K562 (cell line): ENCODE results near the gene AKT3. TPM values are rescaled to one million over a fixed set of nuclear protein-coding genes. Genes with fewer than 3 reads are reported as not detected.

Source experiments
- ATAC-seq: fragments of 200-7000 bp; cut with Tn5 transposase; 3 replicates; pipeline ENCODE4 v1.9.1; 2020; ENCODE audit warnings: moderate library complexity
- BruUV-seq: library from RNA; stranded (reverse); fragments of 400-500 nt; replicated peaks from 2 replicates; lab custom pipeline; 2021; lab: Mats Ljungman, UMichigan
- CTCF ChIA-PET: fragments of 300-600 bp; formaldehyde crosslinking; extraction: SDS; loops from one replicate; lab custom pipeline; 2021; ENCODE audit warnings: low intra/inter-chr PET ratio; lab: Yijun Ruan, JAX
- POLR2A ChIA-PET: fragments of 300-600, 350-650 bp; sonication (Branson Sonifier 250); formaldehyde crosslinking; extraction: SDS; loops from one replicate; lab custom pipeline; 2021; ENCODE audit warnings: antibody characterized with exemption, inconsistent platforms; lab: Yijun Ruan, JAX
- DNase-seq, 4 experiments: peaks; one replicate each; pipeline versions ENCODE4 v3.0.0 to v3.0.0-alpha.2; 2011 to 2018; ENCODE audit warnings: low spot score in 3 of 4, mixed read lengths in 3 of 4; ENCODE audit errors: extremely low read depth in 1 of 4
- FAIRE-seq: peaks from 2 replicates; lab custom pipeline; 2011; peaks lifted over from hg19 to GRCh38; lab: Jason Lieb, UNC
- H2AFZ ChIP-seq: 2 replicates; pipeline ENCODE4 v1.6.0; 2011; ENCODE audit warnings: low read depth, low read length, control low read depth, inconsistent platforms
- H3K27ac ChIP-seq: fragments of 200-600 bp; 3 replicates; pipeline ENCODE4 v1.8.0; 2011; ENCODE audit warnings: low read depth, mild to moderate bottlenecking, control low read depth, inconsistent platforms, low read length, moderate library complexity, mixed read lengths; ENCODE audit errors: extremely low read depth
- H3K27me3 ChIP-seq, 2 experiments: fragments of 300-600 bp in 1 of 2; 2 replicates in 1 of 2; 3 replicates in 1 of 2; pipeline versions ENCODE4 v1.6.0 to v1.8.0; 2011; ENCODE audit warnings: inconsistent platforms in 2 of 2, low read length in 2 of 2, mild to moderate bottlenecking in 1 of 2, mixed read lengths in 1 of 2, moderate library complexity in 1 of 2; ENCODE audit not compliant: control insufficient read depth in 2 of 2, insufficient read depth in 2 of 2
- H3K36me3 ChIP-seq: fragments of 300-600 bp; 3 replicates; pipeline ENCODE4 v1.8.0; 2011; ENCODE audit warnings: mild to moderate bottlenecking, low read length, inconsistent platforms; ENCODE audit not compliant: control insufficient read depth, insufficient read depth
- H3K4me1 ChIP-seq, 2 experiments: fragments of 200-600 bp in 1 of 2; replicated peaks in 1 of 2; 2 replicates in 1 of 2; 3 replicates in 1 of 2; pipeline versions ENCODE4 v1.5.1 to v1.8.0; 2011; ENCODE audit warnings: inconsistent platforms in 2 of 2, low read length in 2 of 2, mild to moderate bottlenecking in 1 of 2, mixed read lengths in 1 of 2, moderate library complexity in 1 of 2; ENCODE audit not compliant: control insufficient read depth in 2 of 2, insufficient read depth in 2 of 2
- H3K4me2 ChIP-seq: 2 replicates; pipeline ENCODE4 v1.6.1; 2011; ENCODE audit warnings: low read length, control low read depth, inconsistent platforms, mixed read lengths; ENCODE audit not compliant: insufficient read depth
- H3K4me3 ChIP-seq: fragments of 200-600 bp; sonication (generic), shearing (Covaris generic); 2 replicates; pipeline ENCODE4 v1.5.1; 2016; ENCODE audit warnings: control low read depth, inconsistent platforms
- H3K79me2 ChIP-seq: fragments of 200-600 bp; 3 replicates; pipeline ENCODE4 v1.8.0; 2011; ENCODE audit warnings: low read length, inconsistent platforms; ENCODE audit not compliant: control insufficient read depth, insufficient read depth
- H3K9ac ChIP-seq, 2 experiments: 2 replicates each; pipeline versions ENCODE4 v1.6.0 to v1.6.1; 2011; ENCODE audit warnings: low read depth in 2 of 2, low read length in 2 of 2, control low read depth in 1 of 2, inconsistent platforms in 1 of 2, mild to moderate bottlenecking in 1 of 2, mixed read lengths in 1 of 2; ENCODE audit not compliant: insufficient read depth in 1 of 2
- H3K9me1 ChIP-seq: one replicate; pipeline ENCODE4 v1.6.0; 2011; ENCODE audit warnings: inconsistent platforms, mild to moderate bottlenecking, low read length, moderate library complexity; ENCODE audit not compliant: control insufficient read depth, insufficient read depth
- H3K9me3 ChIP-seq: replicated peaks from 2 replicates; pipeline ENCODE4 v1.5.1; 2011; ENCODE audit warnings: low read depth, low read length, inconsistent platforms; ENCODE audit not compliant: control insufficient read depth, insufficient read depth
- H4K20me1 ChIP-seq: replicated peaks from 2 replicates; pipeline ENCODE4 v1.6.1; 2011; ENCODE audit warnings: low read length, inconsistent platforms, mixed read lengths; ENCODE audit not compliant: control insufficient read depth, insufficient read depth
- AFF4 ChIP-seq: sonication (generic); formaldehyde crosslinking; IDR thresholded peaks from 2 replicates; pipeline ENCODE4 v1.8.0; 2023; ENCODE audit warnings: mild to moderate bottlenecking, missing genetic modification reagents
- ATF7 ChIP-seq: fragments of 450-650 bp; IDR thresholded peaks from 2 replicates; pipeline ENCODE4 v1.7.1; 2014; ENCODE audit warnings: mild to moderate bottlenecking, moderate library complexity
- DACH1 ChIP-seq: fragments of 450-650 bp; IDR thresholded peaks from 2 replicates; pipeline ENCODE4 v1.6.1; 2018; ENCODE audit not compliant: partially characterized antibody
- ELK3 ChIP-seq: fragments of 450-650 bp; formaldehyde crosslinking; IDR thresholded peaks from 2 replicates; pipeline ENCODE4 v1.4.0; 2020; ENCODE audit warnings: mild to moderate bottlenecking
- EWSR1 ChIP-seq: fragments of 450-650 bp; IDR thresholded peaks from 2 replicates; pipeline ENCODE4 v1.6.1; 2018; ENCODE audit warnings: borderline replicate concordance, mild to moderate bottlenecking, low read depth, moderate library complexity; ENCODE audit not compliant: partially characterized antibody
- FOXP1 ChIP-seq: sonication (generic); formaldehyde crosslinking; IDR thresholded peaks from 2 replicates; pipeline ENCODE4 v1.8.0; 2022; ENCODE audit warnings: mild to moderate bottlenecking, missing genetic modification reagents
- GABPB1 ChIP-seq: sonication (generic); formaldehyde crosslinking; IDR thresholded peaks from 2 replicates; pipeline ENCODE4 v1.8.0; 2022; ENCODE audit warnings: mild to moderate bottlenecking, missing genetic modification reagents
- HMG20A ChIP-seq: fragments of 450-650 bp; formaldehyde crosslinking; conservative IDR thresholded peaks from 2 replicates; pipeline ENCODE4 v1.4.0; 2020; ENCODE audit warnings: mild to moderate bottlenecking, mixed read lengths
- KLF6 ChIP-seq: fragments of 250-450 bp; sonication (Bioruptor Pico); IDR thresholded peaks from 2 replicates; pipeline ENCODE4 v1.4.0; 2020; ENCODE audit warnings: mild to moderate bottlenecking, moderate library complexity, borderline replicate concordance
- NR2C2 ChIP-seq, 2 experiments: fragments of 200-800 bp in 1 of 2; sonication (Bioruptor generic) in 1 of 2; sonication (generic) in 1 of 2; formaldehyde crosslinking in 1 of 2; IDR thresholded peaks; 2 replicates each; pipeline versions ENCODE4 v1.6.1 to v1.8.0; 2016 to 2022; ENCODE audit warnings: mild to moderate bottlenecking in 1 of 2, missing compliant biosample characterization in 1 of 2, missing genetic modification characterization in 1 of 2, missing genetic modification reagents in 1 of 2
- NR4A1 ChIP-seq, 2 experiments: fragments of 250-450 bp in 1 of 2; fragments of 450-650 bp in 1 of 2; sonication (Bioruptor Pico) in 1 of 2; IDR thresholded peaks; 2 replicates each; pipeline versions ENCODE4 v1.4.0 to v1.6.1; 2016 to 2020; ENCODE audit warnings: mild to moderate bottlenecking in 2 of 2, missing compliant biosample characterization in 1 of 2, missing genetic modification characterization in 1 of 2, moderate library complexity in 1 of 2
- PYGO2 ChIP-seq: fragments of 450-650 bp; IDR thresholded peaks from 2 replicates; pipeline ENCODE4 v1.6.1; 2016; ENCODE audit warnings: mild to moderate bottlenecking, missing genetic modification characterization, moderate library complexity, missing compliant biosample characterization
- SNRNP70 ChIP-seq: fragments of 200-400 bp; formaldehyde crosslinking; optimal IDR thresholded peaks from 2 replicates; pipeline ENCODE3; 2017; ENCODE audit warnings: low read depth, low read length
- ZC3H8 ChIP-seq: fragments of 450-650 bp; IDR thresholded peaks from 2 replicates; pipeline ENCODE4 v1.6.1; 2017
- ZEB2 ChIP-seq: fragments of 450-650 bp; IDR thresholded peaks from 2 replicates; pipeline ENCODE4 v1.6.1; 2016
- ZNF655 ChIP-seq: fragments of 250-450 bp; sonication (Bioruptor Pico); IDR thresholded peaks from 2 replicates; pipeline ENCODE4 v1.5.0; 2021
- WGBS: fragments of 100-300 bp; shearing (Covaris generic); methylation state at CpG from one replicate; pipeline ENCODE4 v1.1.6; 2016; ENCODE audit warnings: low coverage, mixed read lengths; ENCODE audit not compliant: insufficient coverage; ENCODE audit errors: missing lambda C conversion rate; 5-methylcytosine and 5-hydroxymethylcytosine counted together
- in situ Hi-C: fragments of 300-500 bp; cut with MboI; formaldehyde crosslinking; loops from 4 replicates; pipeline ENCODE4 v1.15.0; 2018; ENCODE audit warnings: inconsistent platforms, mixed read lengths
- intact Hi-C: fragments of 100-400 bp; cut with micrococcal nuclease; formaldehyde crosslinking; loops from 2 replicates; pipeline ENCODE4 v1.14.2; 2022
- polyA plus RNA-seq, 8 experiments: library from polyadenylated mRNA; depleted of rRNA in 4 of 8; stranded (reverse) in 5 of 8; unstranded in 3 of 8; fragments of >200 nt; fragmentation: Nextera tagmentation in 2 of 8; fragmentation: Illumina TruSeq in 1 of 8; extraction: Ambion mirVana in 2 of 8; extraction: Trizol in 1 of 8; gene quantifications; 2 replicates each; pipeline versions ENCODE4 v1.2.1 to v1.2.3, GENCODE V29; 2011 to 2014; ENCODE audit warnings: inconsistent platforms in 1 of 8, missing spikeins in 1 of 8
- total RNA-seq, 7 experiments: library from RNA; depleted of rRNA in 6 of 7; stranded (reverse); fragments of >200 nt in 6 of 7; fragmentation: Illumina TruSeq in 2 of 7; extraction: Trizol in 2 of 7; gene quantifications; 2 replicates each; pipeline versions ENCODE4 v1.2.1 to v1.2.3, GENCODE V29; 2011 to 2021; ENCODE audit warnings: low replicate concordance in 1 of 7

Gene AKT3
- total and polyA plus RNA-seq, 9 of the 15 experiments (the other 6 are each of a cell fraction or from before 2014, with no cell fraction given): 0.04 to 0.54 (median 0.18) TPM; not detected in 1

- H4K20me1 ChIP-seq: no peaks in the 10 kb centered on the region
- H3K27ac ChIP-seq: no peak overlapping the region
- no peaks in the 10 kb centered on the region for H3K79me2 ChIP-seq
- no peaks in the 10 kb centered on the region for H3K27me3 ChIP-seq
- H3K9me1 ChIP-seq: no peaks in the 10 kb centered on the region
- no peak overlapping the region for H3K4me2 ChIP-seq
- DNase-seq (no peak), FAIRE-seq (no peak), ATAC-seq (no peak)
- POLR2A ChIA-PET: no interaction called here
- no peak overlapping the region for H3K9ac ChIP-seq
- no TSS peak for BruUV-seq
- no peaks in the 10 kb centered on the region for H3K9me3 ChIP-seq
- no peaks in the 10 kb centered on the region for H3K36me3 ChIP-seq
- WGBS: 4% methylated on average over 2 of the region's 2 CpGs
- in situ Hi-C loops (no loop called here), intact Hi-C loops (no loop called here)
- H2AFZ ChIP-seq: no peak overlapping the region
- no peaks in the 10 kb centered on the region for H3K4me1 ChIP-seq
- CTCF ChIA-PET: no interaction called here
- H3K4me3 ChIP-seq: no peak overlapping the region
- TF ChIP-seq ZNF655 (CRISPR knock-in tag): no peak
- TF ChIP-seq GABPB1 (CRISPR knock-in tag): no peak
- no peak for TF ChIP-seq EWSR1
- no peak for TF ChIP-seq NR4A1 (CRISPR knock-in tag; IDR thresholded peaks at IDR 0.05)
- no peak for TF ChIP-seq NR4A1 (tag; IDR thresholded peaks at IDR 0.05)
- TF ChIP-seq SNRNP70: no peak
- no peak for TF ChIP-seq DACH1
- no peak for TF ChIP-seq ZEB2
- TF ChIP-seq NR2C2 (CRISPR knock-in tag; IDR thresholded peaks at IDR 0.05): no peak
- TF ChIP-seq NR2C2 (tag; IDR thresholded peaks at IDR 0.05): no peak
- TF ChIP-seq ATF7: no peak
- TF ChIP-seq ELK3 (CRISPR knock-in tag): no peak
- TF ChIP-seq PYGO2: no peak
- no peak for TF ChIP-seq KLF6
- TF ChIP-seq HMG20A (CRISPR knock-in tag): no peak
- TF ChIP-seq FOXP1 (CRISPR knock-in tag): no peak
- TF ChIP-seq ZC3H8: no peak
- TF ChIP-seq AFF4 (CRISPR knock-in tag): no peak
These were observed 275.0 kb downstream of the AKT3 start for GRCh38 chr1:243575070-243575469.
